ENCODE results near the gene ZNF136.
A peak's percentile ranks its signal among the peaks of the same experiment; 100 is the strongest.

Gene ZNF136

DNA sequence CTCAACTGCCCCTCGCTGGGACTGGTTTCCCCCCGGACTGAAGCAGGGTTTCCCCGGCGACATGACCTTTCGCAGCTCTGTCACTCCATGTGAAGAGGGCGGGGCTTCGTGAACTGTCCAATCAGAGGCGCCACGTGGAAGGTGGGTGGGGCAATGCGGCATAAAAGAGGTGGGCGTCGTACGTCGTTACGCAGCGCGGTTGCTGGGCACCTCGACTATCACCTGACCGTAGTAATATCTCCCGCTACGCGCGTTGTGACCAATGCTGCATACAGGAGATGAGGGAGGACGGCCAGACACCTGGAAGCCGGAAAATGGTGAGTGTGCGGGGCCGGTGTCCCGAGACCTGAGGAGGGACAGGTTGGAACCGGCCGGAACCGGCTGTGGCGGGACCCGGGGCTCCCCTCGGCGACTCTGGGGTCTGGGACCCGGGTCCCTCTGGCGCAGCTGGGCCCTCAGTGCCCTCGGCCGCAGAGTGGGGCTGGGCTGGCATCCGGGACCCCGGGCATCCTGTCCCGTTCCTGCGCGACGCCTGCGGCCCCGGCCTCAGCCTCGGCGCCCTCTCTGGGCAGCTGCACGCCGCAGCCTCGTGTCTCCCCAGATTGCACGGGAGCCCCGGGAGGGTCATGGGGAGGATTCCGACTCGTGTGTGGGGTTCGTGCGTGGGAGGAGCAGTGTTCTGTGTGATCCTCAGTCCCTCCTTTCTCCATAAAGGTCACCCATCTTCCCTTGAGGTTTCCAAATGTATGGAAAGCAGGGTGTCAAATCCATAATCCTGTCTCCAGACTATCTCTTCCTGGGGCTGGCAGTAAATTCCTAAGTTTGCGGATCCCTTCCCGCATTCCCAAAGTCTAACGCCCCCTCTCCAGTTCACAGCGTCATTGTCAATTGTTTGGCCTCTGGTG is 32.2 kb downstream of the ZNF136 start:
- TF ChIP-seq, protein P1, sequence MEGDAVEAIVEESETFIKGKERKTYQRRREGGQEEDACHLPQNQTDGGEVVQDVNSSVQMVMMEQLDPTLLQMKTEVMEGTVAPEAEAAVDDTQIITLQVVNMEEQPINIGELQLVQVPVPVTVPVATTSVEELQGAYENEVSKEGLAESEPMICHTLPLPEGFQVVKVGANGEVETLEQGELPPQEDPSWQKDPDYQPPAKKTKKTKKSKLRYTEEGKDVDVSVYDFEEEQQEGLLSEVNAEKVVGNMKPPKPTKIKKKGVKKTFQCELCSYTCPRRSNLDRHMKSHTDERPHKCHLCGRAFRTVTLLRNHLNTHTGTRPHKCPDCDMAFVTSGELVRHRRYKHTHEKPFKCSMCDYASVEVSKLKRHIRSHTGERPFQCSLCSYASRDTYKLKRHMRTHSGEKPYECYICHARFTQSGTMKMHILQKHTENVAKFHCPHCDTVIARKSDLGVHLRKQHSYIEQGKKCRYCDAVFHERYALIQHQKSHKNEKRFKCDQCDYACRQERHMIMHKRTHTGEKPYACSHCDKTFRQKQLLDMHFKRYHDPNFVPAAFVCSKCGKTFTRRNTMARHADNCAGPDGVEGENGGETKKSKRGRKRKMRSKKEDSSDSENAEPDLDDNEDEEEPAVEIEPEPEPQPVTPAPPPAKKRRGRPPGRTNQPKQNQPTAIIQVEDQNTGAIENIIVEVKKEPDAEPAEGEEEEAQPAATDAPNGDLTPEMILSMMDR (conservative IDR thresholded peaks at IDR 0.05; ENCODE audit: low read length) = no peak
- DNase-seq (ENCODE audit: low read depth) = peak; percentile 26
- peak overlapping the region; percentile 55 for H3K4me3 ChIP-seq (ENCODE audit: low read length)

DNA sequence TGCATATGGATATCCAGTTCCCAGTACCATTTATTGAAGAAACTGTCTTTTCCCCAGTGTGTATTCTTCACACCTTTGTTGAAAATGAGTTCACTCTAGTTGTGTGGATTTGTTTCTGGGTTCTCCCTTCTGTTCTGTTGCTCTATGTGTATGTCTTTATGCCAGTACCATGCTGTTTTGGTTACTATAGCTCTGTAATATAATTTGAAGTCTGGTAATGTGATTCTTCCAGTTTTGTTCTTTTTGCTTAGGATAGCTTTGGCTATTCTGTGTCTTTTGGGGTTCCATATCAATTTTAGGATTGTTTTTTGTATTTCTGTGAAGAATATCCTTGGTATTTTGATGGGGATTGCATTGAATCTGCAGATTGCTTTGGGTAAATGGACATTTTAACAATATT is 35.2 kb downstream of the ZNF136 start:
- TF ChIP-seq, protein P1 (conservative IDR thresholded peaks at IDR 0.05; ENCODE audit: low read length) = no peak
- H3K4me3 ChIP-seq (ENCODE audit: low read length) = no peak overlapping the region
- no peak for DNase-seq (ENCODE audit: low read depth)

DNA sequence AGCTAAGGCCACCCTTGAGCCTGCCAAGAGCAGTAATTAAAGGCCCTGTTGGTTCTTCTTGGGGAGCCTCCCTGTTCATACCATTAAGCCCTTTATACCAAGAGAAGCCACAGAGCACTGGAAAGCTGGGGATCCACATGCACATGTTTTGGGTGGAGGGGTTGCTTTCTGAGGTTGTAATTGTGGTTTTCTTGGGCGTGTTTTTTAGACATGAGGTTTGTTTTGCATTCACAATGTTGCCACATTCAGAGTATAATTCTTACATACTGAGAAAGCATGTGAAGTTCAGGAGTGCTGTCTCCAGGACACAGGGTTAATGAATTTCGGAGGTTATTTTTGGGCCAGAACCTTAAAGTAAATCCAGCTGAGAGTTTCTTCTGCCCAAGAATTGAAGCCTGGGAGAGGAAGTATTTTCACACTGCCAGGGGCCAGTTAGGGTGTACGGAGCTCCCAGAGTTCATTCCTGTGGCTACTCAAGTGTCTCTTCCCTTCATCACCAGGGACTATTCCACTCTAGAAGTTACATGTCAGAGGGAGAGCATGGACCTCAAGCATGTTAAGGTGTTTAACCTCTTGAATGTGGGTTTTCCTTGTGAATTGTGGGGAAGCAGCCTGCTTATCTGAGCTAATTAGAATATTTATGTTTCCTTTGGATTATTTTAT is 37.0 kb downstream of the ZNF136 start:
- peak; percentile 3 for DNase-seq (ENCODE audit: low read depth)
- TF ChIP-seq, protein P1 (conservative IDR thresholded peaks at IDR 0.05; ENCODE audit: low read length) = no peak
- H3K4me3 ChIP-seq (ENCODE audit: low read length) = no peak overlapping the region

DNA sequence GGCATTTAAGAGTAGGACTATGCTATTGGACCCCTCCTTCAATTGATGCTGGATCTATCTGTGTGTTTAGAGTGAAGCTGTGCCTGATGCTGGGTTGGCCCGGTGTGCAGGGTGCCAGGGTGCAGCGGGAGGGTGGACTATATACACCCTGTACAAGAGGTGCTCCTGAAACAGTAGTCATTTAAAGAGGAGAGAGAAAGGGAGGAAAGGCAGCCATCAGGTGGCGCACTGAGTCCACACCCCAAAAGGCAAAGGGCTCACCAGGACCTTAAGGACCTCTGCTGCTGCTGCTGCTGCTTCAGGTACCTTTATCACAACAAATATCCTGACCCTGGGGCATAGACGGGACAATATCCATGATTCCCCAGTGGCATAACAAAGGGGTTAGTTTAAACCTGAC is 39.4 kb downstream of the ZNF136 start:
- TF ChIP-seq, protein P1 (conservative IDR thresholded peaks at IDR 0.05; ENCODE audit: low read length) = no peak
- no peak overlapping the region for H3K4me3 ChIP-seq (ENCODE audit: low read length)
- no peak for DNase-seq (ENCODE audit: low read depth)

DNA sequence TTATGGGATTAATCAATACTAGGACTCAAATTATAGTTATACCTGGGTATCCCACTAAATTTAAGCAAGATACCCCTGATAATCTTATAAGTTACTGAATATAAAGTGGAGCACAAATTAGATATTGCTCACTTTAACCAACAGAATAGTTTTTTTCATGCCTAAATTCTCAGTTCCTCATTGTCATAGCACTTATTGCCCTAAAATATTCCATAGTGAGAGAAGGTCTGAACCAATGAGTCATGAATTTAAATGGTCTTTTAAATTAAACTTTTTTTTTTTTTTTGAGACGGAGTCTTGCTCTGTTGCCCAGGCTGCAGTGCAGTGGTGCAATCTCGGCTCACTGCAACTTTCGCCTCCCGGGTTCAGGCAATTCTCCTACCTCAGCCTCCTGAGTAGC is 42.4 kb downstream of the ZNF136 start:
- DNase-seq (ENCODE audit: low read depth) = no peak
- H3K4me3 ChIP-seq (ENCODE audit: low read length) = no peak overlapping the region
- TF ChIP-seq, protein P1 (conservative IDR thresholded peaks at IDR 0.05; ENCODE audit: low read length) = no peak

DNA sequence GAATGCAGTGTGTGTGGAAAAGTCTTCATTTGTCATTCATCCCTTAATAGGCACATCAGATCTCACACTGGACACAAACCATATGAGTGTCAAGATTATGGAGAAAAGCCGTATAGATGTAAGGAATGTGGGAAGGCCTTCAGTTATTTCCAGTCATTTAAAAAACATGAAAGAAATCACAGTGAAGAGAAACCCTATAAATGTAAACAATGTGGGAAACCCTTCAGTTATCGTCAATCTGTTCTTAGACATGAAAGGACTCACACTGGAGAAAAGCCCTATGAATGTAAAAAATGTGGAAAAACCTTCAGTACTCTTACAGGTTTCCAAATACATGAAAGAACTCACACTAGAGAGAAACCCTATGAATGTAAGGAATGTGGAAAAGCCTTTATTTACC is 45.3 kb downstream of the ZNF136 start:
- TF ChIP-seq, protein P1 (conservative IDR thresholded peaks at IDR 0.05; ENCODE audit: low read length) = no peak
- DNase-seq (ENCODE audit: low read depth) = no peak
- H3K4me3 ChIP-seq (ENCODE audit: low read length) = no peak overlapping the region

DNA sequence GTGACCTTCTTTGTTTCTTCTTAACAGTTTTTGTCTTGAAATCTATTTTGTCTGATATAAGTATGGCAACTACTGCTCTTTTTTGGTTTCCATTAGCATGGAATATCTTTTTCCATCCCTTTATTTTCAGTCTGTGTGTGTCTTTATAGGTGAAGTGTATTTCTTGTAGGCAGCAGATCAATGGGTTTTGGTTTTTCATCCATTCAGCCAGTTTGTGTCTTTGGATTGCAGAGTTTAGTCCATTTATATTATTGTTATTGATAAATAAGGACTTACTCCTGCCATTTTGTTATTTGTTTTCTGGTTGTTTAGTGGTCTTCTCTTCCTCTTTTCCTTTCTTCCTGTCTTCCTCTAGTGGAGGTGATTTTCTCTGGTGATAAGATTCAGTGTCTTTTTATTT is 54.4 kb downstream of the ZNF136 start:
- DNase-seq (ENCODE audit: low read depth) = no peak
- no peak overlapping the region for H3K4me3 ChIP-seq (ENCODE audit: low read length)
- TF ChIP-seq, protein P1 (conservative IDR thresholded peaks at IDR 0.05; ENCODE audit: low read length) = no peak

All from AG10803 (cell line).